ENCODE measurements around the gene VILL.
"Not testable (repeated sequence)": the region's sequence is repeated elsewhere in the genome, so short reads cannot be mapped to it uniquely, and the experiment has no call there.

The VILL gene

DNA sequence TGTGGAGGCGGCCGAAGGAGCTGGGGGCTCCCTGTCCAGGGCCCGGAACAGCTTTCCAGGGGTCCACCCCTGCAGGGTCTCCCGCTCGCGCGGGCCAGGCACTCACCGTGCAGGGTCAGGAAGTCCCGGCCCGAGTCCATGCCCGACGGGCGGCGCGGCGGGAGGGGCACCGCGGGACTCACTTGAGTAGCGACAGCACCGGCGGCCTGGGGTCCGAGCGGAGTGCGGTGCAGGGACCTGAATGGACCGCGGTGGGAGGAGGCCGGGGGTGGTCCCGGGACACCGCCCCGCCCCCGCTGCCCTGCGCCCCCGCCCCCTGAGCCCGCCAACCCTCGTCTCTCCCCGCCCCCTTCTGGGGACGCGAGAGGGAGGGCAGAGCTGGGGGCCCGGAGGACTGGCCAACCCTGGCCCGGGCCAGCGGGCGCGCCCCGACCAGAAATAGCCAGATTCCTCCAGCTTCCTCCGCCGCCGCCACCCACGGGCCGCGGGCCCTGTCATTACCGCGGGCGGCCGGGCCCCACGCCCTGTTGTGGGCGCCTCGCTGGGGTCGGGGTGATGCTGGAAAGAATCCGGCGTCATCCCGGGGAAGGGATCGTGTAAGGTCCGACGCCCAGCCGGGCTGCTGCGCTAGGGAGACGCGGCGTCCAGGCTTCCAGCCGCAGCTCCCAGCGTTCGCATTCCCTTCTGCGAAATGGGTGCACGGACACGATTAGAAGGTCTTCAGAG lies 39.0 kb downstream of the VILL start, which contains the start of gene PLCD1:
TSS of gene PLCD1 (minus strand) at position 243 of the 726 bp plus-strand sequence. CDS start at position 140, 103 bp downstream.
- FAIRE-seq (no peak), DNase-seq (ENCODE audit: extremely low spot score, insufficient read length, low read depth) (no peak)

- DNase-seq (ENCODE audit: extremely low spot score, insufficient read length, low read depth) (no peak), FAIRE-seq (no peak)
Measured at GRCh38 chr3:38030126-38031021, 39.8 kb downstream of the VILL start.

GRCh38 chr3:38031022-38031994 lies 40.7 kb downstream of the VILL start:
- DNase-seq (ENCODE audit: extremely low spot score, insufficient read length, low read depth) (no peak), FAIRE-seq (no peak)

DNA sequence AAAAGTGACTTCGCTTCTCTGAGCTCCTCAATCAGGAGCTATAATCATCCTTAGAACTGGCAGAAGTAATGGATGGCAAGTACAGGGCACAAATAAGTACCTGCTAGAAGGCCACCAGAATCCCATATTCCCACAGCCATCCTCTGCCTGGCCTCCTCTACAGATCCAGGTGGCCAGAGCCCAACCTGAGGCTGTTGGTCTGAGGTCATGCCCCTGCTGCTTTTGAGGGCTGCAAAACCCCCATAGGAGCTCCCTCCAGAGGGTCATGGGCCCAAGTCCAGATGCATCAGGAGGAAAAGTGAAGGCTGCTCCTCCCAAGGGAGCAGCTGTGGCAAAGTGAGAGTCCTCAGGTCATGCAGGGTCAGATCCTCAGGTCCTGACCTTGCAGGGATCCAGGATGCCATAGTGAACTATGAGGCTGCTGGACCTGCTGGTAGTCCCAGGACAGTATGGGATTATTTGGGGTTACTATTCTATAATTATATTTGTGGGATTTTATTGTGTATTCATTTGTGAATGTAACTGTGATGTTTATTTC lies 41.8 kb downstream of the VILL start:
- DNase-seq (ENCODE audit: extremely low spot score, insufficient read length, low read depth), result no peak
- FAIRE-seq, result no peak

DNA sequence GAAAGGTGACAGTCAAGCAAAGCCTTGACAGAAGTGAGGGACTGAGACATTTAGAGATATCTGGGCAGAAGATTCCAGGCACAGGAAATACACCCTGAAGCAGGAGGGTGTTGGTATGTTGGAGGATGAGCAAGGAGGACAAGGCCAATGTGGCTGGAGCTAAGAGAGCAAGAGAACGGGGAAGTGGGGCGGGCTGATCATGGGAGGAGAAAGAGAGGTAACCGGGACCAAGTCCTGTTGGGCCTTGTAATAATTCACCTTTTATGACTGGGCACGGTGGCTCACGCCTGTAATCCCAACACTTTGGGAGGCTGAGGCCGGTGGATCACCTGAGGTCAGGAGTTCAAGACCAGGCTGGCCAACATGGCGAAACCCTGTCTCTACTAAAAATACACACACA lies 43.0 kb downstream of the VILL start:
- not testable (repeated sequence) for FAIRE-seq; DNase-seq (ENCODE audit: extremely low spot score, insufficient read length, low read depth)

DNA sequence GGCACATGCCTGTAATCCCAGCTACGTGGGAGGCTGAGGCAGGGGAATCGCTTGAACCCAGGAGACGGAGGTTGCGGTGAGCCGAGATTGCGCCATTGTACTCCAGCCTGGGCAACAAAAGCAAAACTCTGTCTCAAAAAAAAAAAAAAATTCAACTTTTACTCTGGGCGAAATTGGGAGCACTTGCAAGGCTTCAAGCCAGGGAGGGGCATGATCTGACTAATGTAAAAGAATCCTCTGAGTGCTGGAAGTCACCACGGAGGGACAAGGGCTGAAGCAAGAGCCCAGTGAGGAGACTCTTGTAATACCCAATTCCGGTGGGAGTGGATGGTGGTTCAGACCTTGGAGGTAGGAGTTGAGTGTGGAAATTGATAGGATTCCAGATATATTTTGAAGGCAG lies 43.7 kb downstream of the VILL start:
- not testable (repeated sequence) for DNase-seq (ENCODE audit: extremely low spot score, insufficient read length, low read depth); FAIRE-seq

- FAIRE-seq (no peak), DNase-seq (ENCODE audit: extremely low spot score, insufficient read length, low read depth) (no peak)
Measured at GRCh38 chr3:38036286-38036685, 45.7 kb downstream of the VILL start.

- DNase-seq (ENCODE audit: extremely low spot score, insufficient read length, low read depth) (no peak), FAIRE-seq (no peak)
Measured at GRCh38 chr3:38036906-38037305, 46.3 kb downstream of the VILL start.

- DNase-seq (ENCODE audit: extremely low spot score, insufficient read length, low read depth) (no peak), FAIRE-seq (no peak)
Measured at GRCh38 chr3:38038447-38038911, 47.9 kb downstream of the VILL start.

GRCh38 chr3:38039101-38039898 lies 48.7 kb downstream of the VILL start, which contains the start of gene DLEC1:
TSS of gene DLEC1 (plus strand) at chr3:38039208. CDS start at chr3:38039226, 18 bp downstream.
- FAIRE-seq, result peak; percentile 82
- DNase-seq (ENCODE audit: extremely low spot score, insufficient read length, low read depth), result peak; percentile 72

GRCh38 chr3:38039899-38040261 lies 49.3 kb downstream of the VILL start:
- DNase-seq (ENCODE audit: extremely low spot score, insufficient read length, low read depth), result no peak
- FAIRE-seq, result no peak

DNA sequence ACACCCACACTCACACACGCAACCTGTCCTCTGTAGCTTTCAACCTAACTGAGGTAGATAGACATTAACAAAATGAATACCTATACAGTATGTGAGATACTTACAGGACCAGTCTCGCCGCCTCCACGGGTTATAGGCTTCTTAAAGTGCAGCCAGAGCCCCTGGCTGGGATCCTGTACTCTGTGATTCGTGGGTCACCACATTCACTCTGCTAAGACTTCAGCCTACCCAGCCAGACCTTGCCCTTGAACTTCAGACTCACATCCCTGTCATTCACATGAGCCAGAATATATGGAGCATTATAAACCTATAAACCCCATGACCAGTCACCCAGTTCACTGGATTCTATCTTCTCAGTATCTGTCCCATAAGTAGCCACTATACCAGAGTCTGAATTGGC lies 49.8 kb downstream of the VILL start:
- DNase-seq (ENCODE audit: extremely low spot score, insufficient read length, low read depth), result no peak
- FAIRE-seq, result no peak

- FAIRE-seq, result no peak
Measured at GRCh38 chr3:38043486-38043885, 52.9 kb downstream of the VILL start.

GRCh38 chr3:38046027-38046426 lies 55.4 kb downstream of the VILL start:
- FAIRE-seq (no peak), DNase-seq (ENCODE audit: extremely low spot score, insufficient read length, low read depth) (no peak)

More at GRCh38 chr3:38043486-38043885, 52.9 kb downstream of the VILL start:
- DNase-seq (ENCODE audit: extremely low spot score, insufficient read length, low read depth), result no peak

DNA sequence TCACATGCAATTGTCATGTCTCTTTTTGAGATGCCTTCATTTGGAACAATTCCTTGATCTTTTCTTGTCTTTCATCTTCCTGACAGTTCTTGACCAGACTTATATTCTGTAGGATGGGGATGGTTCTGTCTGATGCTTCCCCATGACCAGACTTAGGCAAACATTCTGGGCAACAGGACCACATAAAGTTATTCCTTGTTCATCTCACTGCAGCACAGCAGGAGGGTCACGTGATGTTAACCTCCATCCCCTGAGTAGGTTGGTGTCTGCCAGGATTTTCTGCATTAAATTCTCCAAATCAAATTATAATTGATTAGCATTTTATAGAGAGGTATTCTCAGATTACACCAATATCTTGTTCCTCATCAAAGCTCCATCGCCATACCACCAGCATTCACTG lies 56.2 kb downstream of the VILL start:
- DNase-seq (ENCODE audit: extremely low spot score, insufficient read length, low read depth), result no peak
- FAIRE-seq, result no peak

GRCh38 chr3:38047896-38048295 lies 57.3 kb downstream of the VILL start:
- no peak for DNase-seq (ENCODE audit: extremely low spot score, insufficient read length, low read depth)
- FAIRE-seq, result no peak

DNA sequence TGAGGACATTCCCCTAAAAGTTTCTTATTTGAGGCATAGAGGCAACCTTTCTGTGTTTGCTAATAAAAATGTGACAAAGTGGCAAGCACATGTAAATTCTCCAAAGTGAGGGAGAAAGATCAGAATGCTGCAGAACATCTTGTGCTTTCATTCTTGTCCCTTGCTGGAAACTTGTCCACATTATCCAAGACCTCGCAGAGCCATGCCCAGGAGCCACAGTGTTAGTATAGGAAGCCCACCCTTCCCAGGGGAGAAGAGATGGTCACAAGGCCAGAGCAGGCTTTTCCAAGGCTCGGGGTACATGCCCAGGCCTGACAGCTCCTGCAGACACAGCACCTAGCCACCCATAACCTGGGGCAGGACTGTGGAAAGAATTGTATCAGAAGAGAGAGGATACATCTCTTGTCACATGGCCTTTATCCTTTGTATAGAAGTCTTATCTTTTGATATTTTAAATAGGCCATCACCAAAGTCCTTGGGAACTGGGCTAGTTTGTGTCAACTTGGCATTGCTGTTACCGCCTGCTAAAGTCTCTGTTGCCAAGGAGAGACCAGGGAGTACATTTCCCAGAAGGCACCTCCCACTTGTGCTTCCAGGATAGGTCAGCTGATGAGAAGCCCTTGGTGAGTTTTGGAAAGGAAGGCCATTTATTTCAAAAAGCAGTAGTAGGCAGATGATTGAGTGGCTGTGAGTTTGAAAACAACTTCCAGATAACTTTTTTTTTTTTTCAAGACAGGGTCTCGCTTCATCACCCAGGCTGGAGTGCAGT lies 59.0 kb downstream of the VILL start:
- no peak for FAIRE-seq
- no peak for DNase-seq (ENCODE audit: extremely low spot score, insufficient read length, low read depth)

- FAIRE-seq (no peak), DNase-seq (ENCODE audit: extremely low spot score, insufficient read length, low read depth) (no peak)
Measured at GRCh38 chr3:38051131-38051530, 60.5 kb downstream of the VILL start.

Data from GM18507 (cell line).